HG02840 (cell line): ENCODE measurements around the gene KCNMB2.

Experiments used
- ATAC-seq: cut with Tn5 transposase; IDR thresholded peaks from one replicate; pipeline ENCODE4 v1.9.1; 2021; ENCODE audit warnings: mild to moderate bottlenecking, moderate library complexity, moderate number of reproducible peaks; ENCODE audit not compliant: unreplicated experiment, low FRiP score

KCNMB2 gene

GRCh38 chr3:178684881-178685590 lies 148.8 kb downstream of the KCNMB2 start:
- ATAC-seq = no peak

- no peak for ATAC-seq
Measured at GRCh38 chr3:178685591-178685906, 149.3 kb downstream of the KCNMB2 start.

GRCh38 chr3:178686826-178687225 lies 150.6 kb downstream of the KCNMB2 start:
- ATAC-seq = no peak

- no peak for ATAC-seq
Measured at GRCh38 chr3:178690571-178690970, 154.3 kb downstream of the KCNMB2 start.

- no peak for ATAC-seq
Measured at GRCh38 chr3:178699364-178699763, 163.1 kb downstream of the KCNMB2 start.

GRCh38 chr3:178699810-178700209 lies 163.6 kb downstream of the KCNMB2 start:
- no peak for ATAC-seq

- no peak for ATAC-seq
Measured at GRCh38 chr3:178703268-178703975, 167.2 kb downstream of the KCNMB2 start.

- no peak for ATAC-seq
Measured at GRCh38 chr3:178705925-178706324, 169.7 kb downstream of the KCNMB2 start.

- no peak for ATAC-seq
Measured at GRCh38 chr3:178706411-178706810, 170.2 kb downstream of the KCNMB2 start.

- ATAC-seq = peak; percentile 43
Measured at GRCh38 chr3:178707311-178708031, 171.2 kb downstream of the KCNMB2 start.

GRCh38 chr3:178709051-178709450 lies 172.8 kb downstream of the KCNMB2 start:
- no peak for ATAC-seq

GRCh38 chr3:178711753-178712152 lies 175.5 kb downstream of the KCNMB2 start:
- ATAC-seq = no peak

- ATAC-seq = no peak
Measured at GRCh38 chr3:178712247-178712646, 176.0 kb downstream of the KCNMB2 start.

GRCh38 chr3:178714925-178715832 lies 178.9 kb downstream of the KCNMB2 start:
- ATAC-seq = no peak

GRCh38 chr3:178718995-178719635 lies 182.9 kb downstream of the KCNMB2 start:
- ATAC-seq = no peak

GRCh38 chr3:178732824-178733223 lies 196.6 kb downstream of the KCNMB2 start:
- ATAC-seq = no peak

GRCh38 chr3:178735032-178735674 lies 198.9 kb downstream of the KCNMB2 start:
- ATAC-seq = no peak

- no peak for ATAC-seq
Measured at GRCh38 chr3:178736300-178736699, 200.1 kb downstream of the KCNMB2 start.

GRCh38 chr3:178739720-178740119 lies 203.5 kb downstream of the KCNMB2 start:
- ATAC-seq = no peak

- no peak for ATAC-seq
Measured at GRCh38 chr3:178741020-178741419, 204.8 kb downstream of the KCNMB2 start.
